NB4 (cell line): ENCODE measurements around the gene DDX20.

ENCODE experiments used
- CTCF ChIP-seq: IDR thresholded peaks from one replicate; pipeline ENCODE4 v1.5.1; 2012; ENCODE audit warnings: low read depth, low read length
- POLR2A ChIP-seq: IDR thresholded peaks from 2 replicates; pipeline ENCODE4 v1.6.1; 2011; ENCODE audit warnings: mild to moderate bottlenecking; ENCODE audit not compliant: insufficient read length; ENCODE audit errors: extremely low read depth

DNA sequence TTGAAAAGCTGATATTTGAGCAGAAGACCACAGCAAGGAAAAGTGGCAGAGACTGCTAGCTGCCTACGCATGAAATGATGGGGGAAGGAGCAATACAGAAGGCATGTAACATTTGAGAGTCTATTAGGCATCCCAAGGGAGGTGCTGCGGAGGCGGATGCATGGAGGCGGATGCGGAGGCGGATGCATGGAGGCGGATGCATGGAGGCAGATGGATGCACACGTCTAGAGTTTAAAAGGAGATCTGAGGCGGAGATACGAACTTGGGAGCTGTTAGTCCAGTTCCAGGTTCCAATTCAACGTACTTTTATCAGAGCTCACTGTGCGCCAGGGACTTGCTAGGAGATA, 744 bp upstream of the DDX20 start:
- TF ChIP-seq CTCF = no peak
- no peak for TF ChIP-seq POLR2A
